H1 (cell line): ENCODE results near the gene LSM3.

ENCODE experiments used
- CEBPB ChIP-seq: IDR thresholded peaks from 2 replicates; pipeline ENCODE4 v1.6.1; 2012; ENCODE audit warnings: low read depth, low read length
- EP300 ChIP-seq, 2 experiments: IDR thresholded peaks; 1 replicate in 1 of 2; 2 replicates in 1 of 2; pipeline ENCODE4 v1.6.1; 2011 to 2012; ENCODE audit warnings: low read depth in 2 of 2, low read length in 2 of 2, mild to moderate bottlenecking in 2 of 2, borderline replicate concordance in 1 of 2, inconsistent platforms in 1 of 2, moderate library complexity in 1 of 2
- EZH2 ChIP-seq: fragments of 200-600 bp; sonication (generic); IDR thresholded peaks from 2 replicates; pipeline ENCODE4 v1.7.1; 2012; ENCODE audit warnings: low read depth, mild to moderate bottlenecking, moderate library complexity, low read length, inconsistent platforms; ENCODE audit not compliant: severe bottlenecking
- FOSL1 ChIP-seq: IDR thresholded peaks from 2 replicates; pipeline ENCODE4 v1.6.1; 2011; ENCODE audit warnings: mild to moderate bottlenecking, low read depth, low read length, moderate library complexity; ENCODE audit not compliant: insufficient read depth
- KDM1A ChIP-seq: fragments of 200-600, 300-600 bp; sonication (generic); IDR thresholded peaks from 2 replicates; pipeline ENCODE4 v1.7.1; 2016; ENCODE audit warnings: mild to moderate bottlenecking, low read length, borderline replicate concordance
- NANOG ChIP-seq: IDR thresholded peaks from 2 replicates; pipeline ENCODE4 v1.6.1; 2011; ENCODE audit warnings: low read length, low read depth, mild to moderate bottlenecking, inconsistent platforms; ENCODE audit not compliant: insufficient read depth, poor library complexity, severe bottlenecking
- POLR2A ChIP-seq, 2 experiments: IDR thresholded peaks; 1 replicate in 1 of 2; 2 replicates in 1 of 2; pipeline ENCODE4 v1.6.1; 2011; ENCODE audit warnings: low read depth in 2 of 2, low read length in 2 of 2, mild to moderate bottlenecking in 2 of 2; ENCODE audit errors: control extremely low read depth in 1 of 2
- SIRT6 ChIP-seq: IDR thresholded peaks from one replicate; pipeline ENCODE4 v1.7.1; 2012; ENCODE audit warnings: low read length, inconsistent platforms
- TBP ChIP-seq: IDR thresholded peaks from 2 replicates; pipeline ENCODE4 v1.6.1; 2011; ENCODE audit warnings: low read depth, low read length, improper control_type of control experiment
- TF ChIP-seq, protein P1 (sequence below), 3 experiments: IDR thresholded peaks; 1 replicate in 2 of 3; 2 replicates in 1 of 3; pipeline versions ENCODE4 v1.5.1 to v1.6.1; 2011; ENCODE audit warnings: low read length in 3 of 3, mild to moderate bottlenecking in 3 of 3, inconsistent platforms in 2 of 3, low read depth in 1 of 3, moderate library complexity in 1 of 3; ENCODE audit not compliant: insufficient read depth in 1 of 3; ENCODE audit errors: control extremely low read depth in 1 of 3

DNA sequence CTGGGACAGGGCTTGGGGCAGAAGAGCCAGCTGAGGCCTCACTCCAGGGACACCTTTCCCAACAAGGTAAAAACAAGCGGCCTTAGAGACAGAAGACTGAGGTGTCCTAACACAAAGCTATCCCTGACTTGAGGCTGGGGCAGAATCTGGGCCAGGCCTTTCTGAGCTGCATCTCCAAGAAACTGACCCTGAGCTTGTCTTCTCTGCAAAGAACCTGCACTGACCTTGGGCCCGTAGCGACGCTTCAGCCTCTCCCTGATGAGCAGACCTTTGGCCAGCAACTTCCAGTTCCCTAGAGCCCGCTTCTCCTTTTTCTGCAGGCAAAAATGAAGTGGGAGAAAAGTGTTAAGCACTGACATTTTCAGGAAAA, 31.6 kb upstream of the LSM3 start:
- no peak for TF ChIP-seq EZH2
- no peak for TF ChIP-seq CEBPB
- no peak for TF ChIP-seq EP300 (IDR thresholded peaks at IDR 0.05; ENCODE audit: borderline replicate concordance in 1 of 2, low read depth in 2 of 2, low read length in 2 of 2)
- no peak for TF ChIP-seq NANOG
- no peak for TF ChIP-seq POLR2A (IDR thresholded peaks at IDR 0.05; ENCODE audit: control extremely low read depth in 1 of 2, low read depth in 2 of 2, low read length in 2 of 2)
- TF ChIP-seq, protein P1, sequence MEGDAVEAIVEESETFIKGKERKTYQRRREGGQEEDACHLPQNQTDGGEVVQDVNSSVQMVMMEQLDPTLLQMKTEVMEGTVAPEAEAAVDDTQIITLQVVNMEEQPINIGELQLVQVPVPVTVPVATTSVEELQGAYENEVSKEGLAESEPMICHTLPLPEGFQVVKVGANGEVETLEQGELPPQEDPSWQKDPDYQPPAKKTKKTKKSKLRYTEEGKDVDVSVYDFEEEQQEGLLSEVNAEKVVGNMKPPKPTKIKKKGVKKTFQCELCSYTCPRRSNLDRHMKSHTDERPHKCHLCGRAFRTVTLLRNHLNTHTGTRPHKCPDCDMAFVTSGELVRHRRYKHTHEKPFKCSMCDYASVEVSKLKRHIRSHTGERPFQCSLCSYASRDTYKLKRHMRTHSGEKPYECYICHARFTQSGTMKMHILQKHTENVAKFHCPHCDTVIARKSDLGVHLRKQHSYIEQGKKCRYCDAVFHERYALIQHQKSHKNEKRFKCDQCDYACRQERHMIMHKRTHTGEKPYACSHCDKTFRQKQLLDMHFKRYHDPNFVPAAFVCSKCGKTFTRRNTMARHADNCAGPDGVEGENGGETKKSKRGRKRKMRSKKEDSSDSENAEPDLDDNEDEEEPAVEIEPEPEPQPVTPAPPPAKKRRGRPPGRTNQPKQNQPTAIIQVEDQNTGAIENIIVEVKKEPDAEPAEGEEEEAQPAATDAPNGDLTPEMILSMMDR (IDR thresholded peaks at IDR 0.05; ENCODE audit: control extremely low read depth in 1 of 3, insufficient read depth in 1 of 3, low read depth in 1 of 3, low read length in 3 of 3): no peak
- TF ChIP-seq TBP: no peak
- no peak for TF ChIP-seq SIRT6
- TF ChIP-seq KDM1A: no peak
- TF ChIP-seq FOSL1: no peak
